Uterus (tissue), 2 donors: ENCODE results near the gene DOCK4.

ENCODE experiments used
- POLR2A ChIP-seq, 2 donors: fragments of 450-650 bp; IDR thresholded peaks; one replicate each; pipeline ENCODE4 v1.6.1; 2016; ENCODE audit warnings: antibody characterized with exemption in 2 of 2, mild to moderate bottlenecking in 1 of 2, moderate library complexity in 1 of 2
- TF ChIP-seq, protein P1 (sequence below), 4 experiments: fragments of 200-600 bp in 2 of 4; fragments of 450-650 bp in 2 of 4; sonication (generic) in 2 of 4; IDR thresholded peaks; one replicate each; pipeline ENCODE4 v1.5.1; 2016 to 2019; ENCODE audit warnings: antibody characterized with exemption in 4 of 4, mild to moderate bottlenecking in 2 of 4, moderate library complexity in 1 of 4

DNA sequence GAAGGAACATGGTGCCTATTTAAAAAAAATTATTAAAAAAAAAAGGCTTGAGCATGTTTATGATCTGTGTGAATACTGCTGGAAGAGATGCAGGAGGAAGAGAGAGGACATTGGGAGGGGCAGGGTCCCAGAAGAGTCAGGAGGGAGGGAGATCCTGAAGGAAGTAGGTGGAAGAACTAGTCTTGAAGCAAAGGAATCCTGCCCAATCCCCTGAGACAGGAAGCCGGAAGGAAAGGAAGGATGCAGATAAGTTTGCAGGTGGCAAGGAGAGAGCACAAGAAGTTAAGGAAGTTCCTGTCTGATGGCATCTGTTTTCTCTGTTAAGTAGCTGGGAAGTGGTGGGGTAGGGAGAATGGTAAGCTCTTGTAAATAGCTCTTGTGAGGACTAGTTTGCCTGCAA is 318.5 kb downstream of the DOCK4 start:
- TF ChIP-seq, protein P1, sequence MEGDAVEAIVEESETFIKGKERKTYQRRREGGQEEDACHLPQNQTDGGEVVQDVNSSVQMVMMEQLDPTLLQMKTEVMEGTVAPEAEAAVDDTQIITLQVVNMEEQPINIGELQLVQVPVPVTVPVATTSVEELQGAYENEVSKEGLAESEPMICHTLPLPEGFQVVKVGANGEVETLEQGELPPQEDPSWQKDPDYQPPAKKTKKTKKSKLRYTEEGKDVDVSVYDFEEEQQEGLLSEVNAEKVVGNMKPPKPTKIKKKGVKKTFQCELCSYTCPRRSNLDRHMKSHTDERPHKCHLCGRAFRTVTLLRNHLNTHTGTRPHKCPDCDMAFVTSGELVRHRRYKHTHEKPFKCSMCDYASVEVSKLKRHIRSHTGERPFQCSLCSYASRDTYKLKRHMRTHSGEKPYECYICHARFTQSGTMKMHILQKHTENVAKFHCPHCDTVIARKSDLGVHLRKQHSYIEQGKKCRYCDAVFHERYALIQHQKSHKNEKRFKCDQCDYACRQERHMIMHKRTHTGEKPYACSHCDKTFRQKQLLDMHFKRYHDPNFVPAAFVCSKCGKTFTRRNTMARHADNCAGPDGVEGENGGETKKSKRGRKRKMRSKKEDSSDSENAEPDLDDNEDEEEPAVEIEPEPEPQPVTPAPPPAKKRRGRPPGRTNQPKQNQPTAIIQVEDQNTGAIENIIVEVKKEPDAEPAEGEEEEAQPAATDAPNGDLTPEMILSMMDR (IDR thresholded peaks at IDR 0.05) = no peak
- no peak for TF ChIP-seq POLR2A (IDR thresholded peaks at IDR 0.05)
